ENCODE data around the gene PNMA6E.
A peak's percentile ranks its signal among the peaks of the same experiment; 100 is the strongest.
"Not testable (repeated sequence)": the region's sequence is repeated elsewhere in the genome, so short reads cannot be mapped to it uniquely, and the experiment has no call there.

Gene PNMA6E

GRCh38 chrX:153407736-153408135, 6.6 kb upstream of the PNMA6E start:
- no peak for DNase-seq

GRCh38 chrX:153406903-153407302, 5.8 kb upstream of the PNMA6E start:
- DNase-seq, result no peak

GRCh38 chrX:153406011-153406410, 4.9 kb upstream of the PNMA6E start:
- DNase-seq, result no peak

- no peak for DNase-seq
Observed at GRCh38 chrX:153405426-153405825, 4.3 kb upstream of the PNMA6E start.

GRCh38 chrX:153404333-153404732, 3.2 kb upstream of the PNMA6E start:
- not testable (repeated sequence) for DNase-seq

- DNase-seq, result peak; percentile 78 to 81
Observed at GRCh38 chrX:153400146-153401132, 711 bp downstream of the PNMA6E start.

- no peak for DNase-seq
Observed at GRCh38 chrX:153398275-153398960, 2.7 kb downstream of the PNMA6E start.

GRCh38 chrX:153397256-153397960, 3.7 kb downstream of the PNMA6E start:
- DNase-seq, result no peak

- no peak for DNase-seq
Observed at GRCh38 chrX:153396320-153397195, 4.6 kb downstream of the PNMA6E start.

- DNase-seq, result no peak
Observed at GRCh38 chrX:153395613-153396319, 5.4 kb downstream of the PNMA6E start.

- DNase-seq, result no peak
Observed at GRCh38 chrX:153394612-153395011, 6.5 kb downstream of the PNMA6E start.

- no peak for DNase-seq
Observed at GRCh38 chrX:153392642-153393321, 8.4 kb downstream of the PNMA6E start.

GRCh38 chrX:153389460-153389768, 11.7 kb downstream of the PNMA6E start:
- DNase-seq, result not testable (repeated sequence)

GRCh38 chrX:153388722-153389459, 12.3 kb downstream of the PNMA6E start:
- DNase-seq, result no peak

GRCh38 chrX:153387987-153388721, 13.0 kb downstream of the PNMA6E start:
- DNase-seq, result no peak

- DNase-seq, result no peak
Observed at GRCh38 chrX:153387345-153387744, 13.8 kb downstream of the PNMA6E start.

- DNase-seq, result no peak
Observed at GRCh38 chrX:153386097-153386496, 15.1 kb downstream of the PNMA6E start.

GRCh38 chrX:153384973-153385372, 16.2 kb downstream of the PNMA6E start:
- not testable (repeated sequence) for DNase-seq

- no peak for DNase-seq
Observed at GRCh38 chrX:153384390-153384789, 16.8 kb downstream of the PNMA6E start.

Measured in activated T-cell treated with anti-CD3 and anti-CD28 coated beads, Interleukin-2, amount 50 U/mL, for 48 hours (primary cell).